ENCODE data around the gene IFNL1. TPM values are rescaled to one million over a fixed set of nuclear protein-coding genes. Genes with fewer than 3 reads are reported as not detected.

The IFNL1 gene
- polyA plus RNA-seq, 1 donor from 2014 or later, result not detected

DNA sequence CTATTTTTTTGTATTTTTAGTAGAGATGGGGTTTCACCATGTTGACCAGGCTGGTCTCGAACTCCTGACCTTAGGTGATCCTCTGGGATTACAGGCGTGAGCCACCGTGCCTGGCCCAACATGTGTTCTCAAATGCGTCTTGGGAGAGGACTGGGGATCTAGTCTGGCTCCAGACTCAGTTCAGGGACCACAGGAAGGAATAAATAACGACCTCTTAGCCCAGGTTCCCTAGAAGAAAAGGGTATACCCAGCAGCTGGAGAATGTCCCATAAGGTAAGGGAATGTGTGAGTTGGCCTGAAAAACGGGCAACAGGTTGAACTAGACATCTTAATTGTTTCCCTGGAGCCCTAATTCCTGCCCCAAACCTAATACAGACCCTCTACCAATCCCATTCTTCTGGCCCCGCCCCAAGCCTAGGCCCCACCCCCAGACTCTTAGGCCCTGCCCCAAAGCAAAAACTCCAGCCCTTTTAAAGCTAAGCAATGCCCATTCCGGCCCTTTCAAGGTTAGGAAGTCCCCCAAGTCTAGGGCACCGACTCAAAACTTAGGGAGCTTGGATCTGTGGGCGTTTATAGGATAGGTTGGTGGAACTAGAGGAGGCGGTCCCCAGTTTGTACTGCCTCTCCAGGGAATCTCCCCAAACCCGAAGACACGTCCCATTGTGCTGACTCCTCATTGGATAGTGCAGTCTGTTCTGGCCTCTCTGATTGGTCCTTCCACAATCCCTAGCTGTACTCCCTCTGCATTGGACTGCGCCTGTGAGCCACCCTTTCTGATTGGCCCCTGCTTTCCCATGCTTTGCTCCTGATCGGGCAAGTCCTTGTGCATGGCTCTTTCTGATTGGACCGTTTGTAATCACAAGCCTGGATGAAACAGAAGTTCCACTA lies 29.8 kb downstream of the IFNL1 start:
- Histone ChIP-seq H3K4me3 (ENCODE audit: low read length) (no peak overlapping the region), H2AFZ (ENCODE audit: low read depth, low read length) (no peak overlapping the region)
- TF ChIP-seq, protein P1, sequence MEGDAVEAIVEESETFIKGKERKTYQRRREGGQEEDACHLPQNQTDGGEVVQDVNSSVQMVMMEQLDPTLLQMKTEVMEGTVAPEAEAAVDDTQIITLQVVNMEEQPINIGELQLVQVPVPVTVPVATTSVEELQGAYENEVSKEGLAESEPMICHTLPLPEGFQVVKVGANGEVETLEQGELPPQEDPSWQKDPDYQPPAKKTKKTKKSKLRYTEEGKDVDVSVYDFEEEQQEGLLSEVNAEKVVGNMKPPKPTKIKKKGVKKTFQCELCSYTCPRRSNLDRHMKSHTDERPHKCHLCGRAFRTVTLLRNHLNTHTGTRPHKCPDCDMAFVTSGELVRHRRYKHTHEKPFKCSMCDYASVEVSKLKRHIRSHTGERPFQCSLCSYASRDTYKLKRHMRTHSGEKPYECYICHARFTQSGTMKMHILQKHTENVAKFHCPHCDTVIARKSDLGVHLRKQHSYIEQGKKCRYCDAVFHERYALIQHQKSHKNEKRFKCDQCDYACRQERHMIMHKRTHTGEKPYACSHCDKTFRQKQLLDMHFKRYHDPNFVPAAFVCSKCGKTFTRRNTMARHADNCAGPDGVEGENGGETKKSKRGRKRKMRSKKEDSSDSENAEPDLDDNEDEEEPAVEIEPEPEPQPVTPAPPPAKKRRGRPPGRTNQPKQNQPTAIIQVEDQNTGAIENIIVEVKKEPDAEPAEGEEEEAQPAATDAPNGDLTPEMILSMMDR (IDR thresholded peaks at IDR 0.05; ENCODE audit: poor library complexity, severe bottlenecking), result no peak
- TF ChIP-seq TAF1 (IDR thresholded peaks at IDR 0.05; ENCODE audit: low read depth) (no peak), EP300 (conservative IDR thresholded peaks at IDR 0.05; ENCODE audit: poor library complexity, severe bottlenecking) (no peak), RAD21 (conservative IDR thresholded peaks at IDR 0.05) (no peak), POLR2AphosphoS5 (IDR thresholded peaks at IDR 0.05) (no peak), EZH2 (IDR thresholded peaks at IDR 0.05; ENCODE audit: borderline replicate concordance, insufficient read depth, low read length, poor library complexity, severe bottlenecking) (no peak), MXI1 (conservative IDR thresholded peaks at IDR 0.05; ENCODE audit: poor library complexity, severe bottlenecking) (no peak), SMC3 (conservative IDR thresholded peaks at IDR 0.05; ENCODE audit: poor library complexity) (no peak)
- TF ChIP-seq, protein P2, sequence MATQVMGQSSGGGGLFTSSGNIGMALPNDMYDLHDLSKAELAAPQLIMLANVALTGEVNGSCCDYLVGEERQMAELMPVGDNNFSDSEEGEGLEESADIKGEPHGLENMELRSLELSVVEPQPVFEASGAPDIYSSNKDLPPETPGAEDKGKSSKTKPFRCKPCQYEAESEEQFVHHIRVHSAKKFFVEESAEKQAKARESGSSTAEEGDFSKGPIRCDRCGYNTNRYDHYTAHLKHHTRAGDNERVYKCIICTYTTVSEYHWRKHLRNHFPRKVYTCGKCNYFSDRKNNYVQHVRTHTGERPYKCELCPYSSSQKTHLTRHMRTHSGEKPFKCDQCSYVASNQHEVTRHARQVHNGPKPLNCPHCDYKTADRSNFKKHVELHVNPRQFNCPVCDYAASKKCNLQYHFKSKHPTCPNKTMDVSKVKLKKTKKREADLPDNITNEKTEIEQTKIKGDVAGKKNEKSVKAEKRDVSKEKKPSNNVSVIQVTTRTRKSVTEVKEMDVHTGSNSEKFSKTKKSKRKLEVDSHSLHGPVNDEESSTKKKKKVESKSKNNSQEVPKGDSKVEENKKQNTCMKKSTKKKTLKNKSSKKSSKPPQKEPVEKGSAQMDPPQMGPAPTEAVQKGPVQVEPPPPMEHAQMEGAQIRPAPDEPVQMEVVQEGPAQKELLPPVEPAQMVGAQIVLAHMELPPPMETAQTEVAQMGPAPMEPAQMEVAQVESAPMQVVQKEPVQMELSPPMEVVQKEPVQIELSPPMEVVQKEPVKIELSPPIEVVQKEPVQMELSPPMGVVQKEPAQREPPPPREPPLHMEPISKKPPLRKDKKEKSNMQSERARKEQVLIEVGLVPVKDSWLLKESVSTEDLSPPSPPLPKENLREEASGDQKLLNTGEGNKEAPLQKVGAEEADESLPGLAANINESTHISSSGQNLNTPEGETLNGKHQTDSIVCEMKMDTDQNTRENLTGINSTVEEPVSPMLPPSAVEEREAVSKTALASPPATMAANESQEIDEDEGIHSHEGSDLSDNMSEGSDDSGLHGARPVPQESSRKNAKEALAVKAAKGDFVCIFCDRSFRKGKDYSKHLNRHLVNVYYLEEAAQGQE (IDR thresholded peaks at IDR 0.05; ENCODE audit: borderline replicate concordance), result no peak

DNA sequence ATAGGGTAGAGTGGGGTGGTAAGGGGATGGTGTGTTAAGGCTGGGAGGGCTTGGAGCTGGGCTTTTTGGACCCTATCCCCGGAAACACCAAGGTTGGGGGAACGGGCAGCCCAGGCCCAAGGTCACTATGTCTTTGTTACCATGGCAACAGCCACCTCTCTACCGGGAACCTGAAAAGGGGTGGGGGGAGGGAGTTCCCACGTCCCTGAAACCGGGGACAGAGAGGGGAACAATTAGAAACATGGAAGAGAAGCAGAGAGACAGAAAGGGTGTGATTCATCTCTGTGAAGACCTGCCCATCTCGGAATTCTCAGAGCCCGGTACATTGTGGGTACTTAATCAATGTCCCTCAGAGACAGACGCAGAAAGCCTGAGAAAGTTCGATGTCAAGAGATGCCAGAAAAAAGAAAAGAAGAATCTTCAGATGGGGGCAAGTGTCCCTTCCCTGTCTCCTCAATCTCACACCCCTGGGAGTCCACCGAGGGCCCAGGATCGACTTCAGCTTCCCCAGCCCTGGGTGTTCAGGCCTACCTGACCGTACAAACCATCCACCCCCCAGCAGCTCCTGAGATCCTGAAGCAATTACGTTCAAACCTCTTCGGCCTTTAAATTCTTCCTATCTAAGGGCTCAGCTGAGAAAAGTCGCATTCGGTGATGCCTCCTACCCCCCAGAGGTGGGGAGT lies 31.3 kb downstream of the IFNL1 start:
- Histone ChIP-seq H3K79me2 (replicated peaks; ENCODE audit: insufficient read depth, low read length) (no peaks in the 10 kb centered on the region), H4K20me1 (ENCODE audit: insufficient read depth) (no peaks in the 10 kb centered on the region), H2AFZ (ENCODE audit: low read depth, low read length) (peak overlapping the region; percentile 46), H3F3A (ENCODE audit: insufficient read depth, low read length, poor library complexity, severe bottlenecking) (no peaks in the 10 kb centered on the region), H3K9me3 (ENCODE audit: low read length) (no peaks in the 10 kb centered on the region), H3K4me3 (ENCODE audit: low read length) (no peak overlapping the region), H3K9ac (ENCODE audit: low read length) (peak overlapping the region; percentile 44), H3K9me2 (ENCODE audit: insufficient read depth, low read length) (no peaks in the 10 kb centered on the region), H3K36me3 (ENCODE audit: insufficient read depth, low read length) (no peaks in the 10 kb centered on the region), H3K27ac (ENCODE audit: low read length) (peak overlapping the region; percentile 6), H3K27me3 (ENCODE audit: insufficient read depth, low read depth, low read length) (no peaks in the 10 kb centered on the region), H3K4me2 (ENCODE audit: low read length) (peak overlapping the region; percentile 20)
- TF ChIP-seq RAD21 (conservative IDR thresholded peaks at IDR 0.05) (no peak), EZH2 (IDR thresholded peaks at IDR 0.05; ENCODE audit: borderline replicate concordance, insufficient read depth, low read length, poor library complexity, severe bottlenecking) (no peak), EP300 (conservative IDR thresholded peaks at IDR 0.05; ENCODE audit: poor library complexity, severe bottlenecking) (no peak)
- TF ChIP-seq, protein P1 (IDR thresholded peaks at IDR 0.05; ENCODE audit: poor library complexity, severe bottlenecking), result no peak

More for the DNA sequence above, 29.8 kb downstream of the IFNL1 start:
- Histone ChIP-seq H3K9me2 (ENCODE audit: insufficient read depth, low read length) (no peaks in the 10 kb centered on the region), H3K9me3 (ENCODE audit: low read length) (no peaks in the 10 kb centered on the region), H3K79me2 (replicated peaks; ENCODE audit: insufficient read depth, low read length) (no peaks in the 10 kb centered on the region), H3K36me3 (ENCODE audit: insufficient read depth, low read length) (no peaks in the 10 kb centered on the region), H3K27ac (ENCODE audit: low read length) (no peak overlapping the region), H4K20me1 (ENCODE audit: insufficient read depth) (no peaks in the 10 kb centered on the region), H3K9ac (ENCODE audit: low read length) (no peak overlapping the region), H3K4me2 (ENCODE audit: low read length) (no peak overlapping the region), H3F3A (ENCODE audit: insufficient read depth, low read length, poor library complexity, severe bottlenecking) (no peaks in the 10 kb centered on the region), H3K27me3 (ENCODE audit: insufficient read depth, low read depth, low read length) (no peaks in the 10 kb centered on the region)
